ENCODE data around the gene MELK.

- TF ChIP-seq CTCF (conservative IDR thresholded peaks at IDR 0.05; ENCODE audit: low read depth, low read length) (no peak), EZH2 (IDR thresholded peaks at IDR 0.05; ENCODE audit: borderline replicate concordance, low read depth, low read length, poor library complexity, severe bottlenecking) (no peak)
Observed at GRCh38 chr9:36640771-36641381, 68.2 kb downstream of the MELK start.
